C4-2B (cell line): ENCODE results near the gene AFF1.

Experiments used
- CTCF ChIP-seq: fragments of 450-650 bp; conservative IDR thresholded peaks from 2 replicates; pipeline ENCODE4 v1.5.1; 2017; ENCODE audit warnings: mild to moderate bottlenecking
- ZFX ChIP-seq: fragments of 450-650 bp; IDR thresholded peaks from 2 replicates; pipeline ENCODE4 v1.6.1; 2017

GRCh38 chr4:87047281-87047798 is 112.5 kb downstream of the AFF1 start:
- TF ChIP-seq CTCF (no peak), ZFX (no peak)
